Ascending aorta (tissue), 2 donors: ENCODE measurements around the gene ANAPC4. TPM values are rescaled to one million over a fixed set of nuclear protein-coding genes. Genes with fewer than 3 reads are reported as not detected.

Experiments
- DNase-seq, 2 donors: peaks; one replicate each; pipeline ENCODE4 v3.0.0-alpha.2; 2019; ENCODE audit warnings: low spot score in 2 of 2
- H3K27ac ChIP-seq, 2 donors: fragments of 200-600 bp; sonication (generic); one replicate each; pipeline ENCODE4 v1.5.1; 2016 to 2017; ENCODE audit warnings: mild to moderate bottlenecking in 1 of 2
- H3K27me3 ChIP-seq: fragments of 200-600 bp; sonication (generic); one replicate; pipeline ENCODE4 v1.5.1; 2017
- H3K36me3 ChIP-seq, 2 donors: fragments of 200-600 bp; sonication (generic); one replicate each; pipeline ENCODE4 v1.5.1; 2016
- H3K4me1 ChIP-seq, 2 donors: fragments of 200-600 bp; sonication (generic); one replicate each; pipeline ENCODE4 v1.5.1; 2016 to 2017; ENCODE audit warnings: mild to moderate bottlenecking in 1 of 2
- H3K4me3 ChIP-seq, 2 donors: fragments of 200-600 bp; sonication (generic); one replicate each; pipeline ENCODE4 v1.5.1; 2016 to 2017; ENCODE audit warnings: mild to moderate bottlenecking in 1 of 2
- H3K9me3 ChIP-seq, 2 donors: fragments of 200-600 bp; sonication (generic); one replicate each; pipeline ENCODE4 v1.5.1; 2016
- intact Hi-C: fragments of 100-400 bp; cut with DNase I; formaldehyde crosslinking; loops from one replicate; pipeline ENCODE4 v1.15.1; 2023
- total RNA-seq: library from RNA; depleted of rRNA; stranded (reverse); fragments of >200 nt; gene quantifications from one replicate; pipeline ENCODE4 v1.1.0, GENCODE V29; 2016
- TF ChIP-seq, protein P1 (sequence below), 3 experiments: fragments of 200-600 bp in 2 of 3; fragments of 450-650 bp in 1 of 3; sonication (generic) in 2 of 3; IDR thresholded peaks; one replicate each; pipeline ENCODE4 v1.5.1; 2016 to 2019; ENCODE audit warnings: antibody characterized with exemption in 3 of 3, mild to moderate bottlenecking in 1 of 3, moderate library complexity in 1 of 3

ANAPC4 gene
- total RNA-seq, 1 donor from 2014 or later = 23.4 TPM

DNA sequence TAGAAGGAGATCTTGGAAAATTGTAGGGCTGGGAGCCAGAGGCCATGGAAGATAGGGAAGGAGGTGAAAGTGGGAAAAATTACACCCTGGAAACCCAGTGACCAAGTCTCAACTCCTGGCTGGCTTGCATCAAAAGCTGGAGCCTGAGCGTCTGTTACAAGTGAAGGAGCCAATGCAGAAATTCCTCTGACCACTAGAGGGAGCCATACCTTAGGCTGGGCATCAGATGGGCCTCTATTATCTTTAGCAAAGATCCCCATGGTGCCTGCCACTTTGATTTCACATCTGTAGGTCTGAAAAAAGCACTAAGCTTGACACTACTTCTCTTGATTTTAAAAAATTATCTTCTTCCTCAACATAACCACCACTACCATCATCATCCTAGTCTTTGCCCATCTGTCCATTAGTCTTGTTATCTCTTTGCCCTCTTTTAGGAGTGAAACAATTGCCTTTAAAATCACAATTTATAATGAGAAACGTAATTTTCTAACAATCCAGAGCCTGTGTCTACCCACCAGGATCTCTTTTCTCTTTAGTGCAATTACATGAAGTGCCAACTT is 62.9 kb downstream of the ANAPC4 start:
- Histone ChIP-seq H3K36me3 (no peaks in the 10 kb centered on the region), H3K4me3 (no peak overlapping the region), H3K4me1 (peaks cover 0 to 4% of the 10 kb centered on the region in 2 donors), H3K27ac (peak overlapping the region; percentile 13 to 25), H3K9me3 (no peaks in the 10 kb centered on the region), H3K27me3 (no peaks in the 10 kb centered on the region)
- intact Hi-C loops = loop anchor here (2.0 kb wide), 1 partner anchor 327 kb away; no protein-coding TSS in a partner anchor
- DNase-seq = peak in 1 of 2 donors; percentile 73
- TF ChIP-seq, protein P1, sequence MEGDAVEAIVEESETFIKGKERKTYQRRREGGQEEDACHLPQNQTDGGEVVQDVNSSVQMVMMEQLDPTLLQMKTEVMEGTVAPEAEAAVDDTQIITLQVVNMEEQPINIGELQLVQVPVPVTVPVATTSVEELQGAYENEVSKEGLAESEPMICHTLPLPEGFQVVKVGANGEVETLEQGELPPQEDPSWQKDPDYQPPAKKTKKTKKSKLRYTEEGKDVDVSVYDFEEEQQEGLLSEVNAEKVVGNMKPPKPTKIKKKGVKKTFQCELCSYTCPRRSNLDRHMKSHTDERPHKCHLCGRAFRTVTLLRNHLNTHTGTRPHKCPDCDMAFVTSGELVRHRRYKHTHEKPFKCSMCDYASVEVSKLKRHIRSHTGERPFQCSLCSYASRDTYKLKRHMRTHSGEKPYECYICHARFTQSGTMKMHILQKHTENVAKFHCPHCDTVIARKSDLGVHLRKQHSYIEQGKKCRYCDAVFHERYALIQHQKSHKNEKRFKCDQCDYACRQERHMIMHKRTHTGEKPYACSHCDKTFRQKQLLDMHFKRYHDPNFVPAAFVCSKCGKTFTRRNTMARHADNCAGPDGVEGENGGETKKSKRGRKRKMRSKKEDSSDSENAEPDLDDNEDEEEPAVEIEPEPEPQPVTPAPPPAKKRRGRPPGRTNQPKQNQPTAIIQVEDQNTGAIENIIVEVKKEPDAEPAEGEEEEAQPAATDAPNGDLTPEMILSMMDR (IDR thresholded peaks at IDR 0.05) = peak in 2 of 3 experiments; percentile 77 to 86

DNA sequence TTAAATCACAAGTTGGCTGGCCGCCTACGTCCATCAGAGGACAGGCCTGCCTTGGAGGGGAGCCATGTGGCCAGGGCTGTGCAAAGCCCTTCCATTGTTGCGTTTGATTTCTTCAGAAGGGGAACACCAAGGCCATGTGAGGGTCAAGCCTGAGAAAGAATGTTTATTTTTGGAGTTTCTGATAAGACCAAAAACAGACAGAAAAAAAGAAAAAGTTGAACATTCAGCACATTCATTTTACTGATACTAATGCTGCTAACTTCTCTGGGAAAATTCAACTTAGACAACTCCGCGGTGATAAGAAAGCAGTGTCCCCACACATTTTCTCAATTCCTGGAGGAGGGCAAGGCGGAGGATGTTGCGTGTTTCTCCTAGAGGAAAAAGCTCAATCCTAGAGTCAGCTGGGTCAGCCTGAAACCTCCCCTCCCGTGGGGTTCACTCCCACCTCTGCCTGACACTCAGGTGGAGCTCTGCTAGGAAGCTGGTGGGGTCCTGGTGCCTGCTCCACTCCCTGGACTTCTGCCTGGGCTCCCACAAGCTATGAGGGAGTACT is 63.5 kb downstream of the ANAPC4 start:
- peak overlapping the region; percentile 13 to 25 for H3K27ac ChIP-seq
- TF ChIP-seq, protein P1 (IDR thresholded peaks at IDR 0.05) = no peak
- intact Hi-C loops = loop anchor here (2.0 kb wide), 1 partner anchor 326 kb away; no protein-coding TSS in a partner anchor
- H3K9me3 ChIP-seq = no peaks in the 10 kb centered on the region
- H3K36me3 ChIP-seq = no peaks in the 10 kb centered on the region
- H3K27me3 ChIP-seq = no peaks in the 10 kb centered on the region
- H3K4me1 ChIP-seq = peaks cover 0 to 4% of the 10 kb centered on the region in 2 donors
- peak in 1 of 2 donors; percentile 61 for DNase-seq
- H3K4me3 ChIP-seq = no peak overlapping the region

DNA sequence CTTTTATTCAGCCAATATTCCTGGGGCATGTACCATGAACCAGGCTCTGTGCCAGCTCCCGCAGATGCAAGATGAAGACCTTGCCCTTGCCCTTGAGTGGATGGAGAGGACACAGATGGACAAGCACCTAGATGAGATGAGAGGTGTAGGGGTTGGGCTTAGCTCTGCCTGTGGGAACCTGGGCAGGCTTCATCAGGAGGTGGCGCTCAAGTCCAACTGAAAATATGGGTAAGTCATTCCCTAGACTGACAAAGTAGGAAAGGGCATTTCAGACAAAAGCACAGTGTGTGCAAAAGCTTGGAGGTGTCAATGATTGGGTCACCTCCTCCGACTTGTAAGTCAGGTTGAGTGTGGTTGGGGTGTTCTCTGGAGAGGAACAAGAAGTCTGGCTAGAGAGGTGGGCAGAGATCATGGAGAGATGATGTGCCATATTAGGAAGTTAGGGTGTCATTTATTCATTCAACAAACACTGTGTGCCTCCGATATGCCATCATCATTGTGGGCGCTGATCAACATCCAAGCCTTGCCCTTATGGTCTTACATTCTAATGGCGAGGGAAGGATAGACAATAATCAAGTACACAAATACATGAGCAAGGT is 64.6 kb downstream of the ANAPC4 start:
- intact Hi-C loops = loop anchor here (2.0 kb wide), 1 partner anchor 325 kb away; no protein-coding TSS in a partner anchor

DNA sequence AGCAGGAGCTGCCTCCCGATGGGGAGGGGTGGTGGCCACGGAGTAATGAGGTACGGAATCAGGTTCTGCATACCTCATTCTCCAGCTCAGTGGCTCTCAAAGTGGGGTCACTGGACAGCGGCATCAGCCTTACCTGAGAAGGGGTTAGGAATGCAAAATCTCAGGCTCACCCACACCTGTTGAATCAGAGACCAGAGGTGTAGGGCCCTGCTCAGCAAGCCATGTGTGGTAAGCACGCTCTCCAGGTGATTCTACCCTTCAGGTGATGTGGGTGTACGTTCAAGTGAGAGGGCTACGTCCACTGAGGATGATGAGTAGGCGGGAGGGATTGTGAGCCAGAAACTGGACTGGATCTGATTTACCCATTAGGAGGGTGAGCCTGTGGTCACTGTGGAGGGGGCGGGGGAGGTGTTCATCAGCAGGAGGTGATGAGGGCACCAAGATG is 65.8 kb downstream of the ANAPC4 start:
- Histone ChIP-seq H3K4me3 (no peak overlapping the region), H3K4me1 (peaks cover 0 to 4% of the 10 kb centered on the region in 2 donors), H3K36me3 (no peaks in the 10 kb centered on the region), H3K9me3 (no peaks in the 10 kb centered on the region), H3K27ac (no peak overlapping the region), H3K27me3 (no peaks in the 10 kb centered on the region)
- TF ChIP-seq, protein P1 (IDR thresholded peaks at IDR 0.05) = no peak
- intact Hi-C loops = no loop called here
- DNase-seq = peak in 1 of 2 donors; percentile 47

More for the DNA sequence above, 64.6 kb downstream of the ANAPC4 start:
- TF ChIP-seq, protein P1 (IDR thresholded peaks at IDR 0.05) = peak in 2 of 3 experiments; percentile 17 to 20
- DNase-seq = peak in 1 of 2 donors; percentile 60
- Histone ChIP-seq H3K27me3 (no peaks in the 10 kb centered on the region), H3K27ac (no peak overlapping the region), H3K4me3 (no peak overlapping the region), H3K9me3 (no peaks in the 10 kb centered on the region), H3K4me1 (peaks cover 0 to 4% of the 10 kb centered on the region in 2 donors), H3K36me3 (no peaks in the 10 kb centered on the region)

DNA sequence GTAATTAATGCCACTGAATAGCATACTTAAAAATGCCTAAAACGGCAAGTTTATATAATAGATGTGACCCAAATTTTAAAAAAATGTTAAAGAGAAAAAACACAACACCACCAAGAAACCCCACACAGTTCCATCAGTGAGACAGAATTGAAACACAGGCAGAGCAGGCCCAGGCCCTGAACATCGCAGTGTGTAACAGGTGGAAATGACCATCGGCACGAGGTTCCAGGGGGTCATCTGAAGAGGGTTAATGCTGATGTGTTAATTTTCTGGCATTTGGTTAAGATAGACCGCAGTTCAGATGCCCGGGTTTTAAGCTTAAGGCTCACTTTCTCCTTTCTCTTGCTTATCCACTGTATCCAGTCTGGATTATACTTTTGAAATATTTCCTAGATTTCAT is 66.8 kb downstream of the ANAPC4 start:
- intact Hi-C loops = no loop called here
- no peaks in the 10 kb centered on the region for H3K27me3 ChIP-seq
- TF ChIP-seq, protein P1 (IDR thresholded peaks at IDR 0.05) = no peak
- H3K27ac ChIP-seq = no peak overlapping the region
- H3K9me3 ChIP-seq = no peaks in the 10 kb centered on the region
- DNase-seq = no peak
- H3K4me1 ChIP-seq = peaks cover 0 to 4% of the 10 kb centered on the region in 2 donors
- no peaks in the 10 kb centered on the region for H3K36me3 ChIP-seq
- H3K4me3 ChIP-seq = no peak overlapping the region
